ENCODE measurements around the gene LENG9. TPM values are rescaled to one million over a fixed set of nuclear protein-coding genes. Genes with fewer than 3 reads are reported as not detected.

LENG9 gene
- total RNA-seq, 1 experiment from 2014 or later: 5.1 TPM

GRCh38 chr19:54424660-54425381 is 38.8 kb downstream of the LENG9 start:
- Histone ChIP-seq H3K27me3 (ENCODE audit: control insufficient read depth, insufficient read depth, low read length) (no peaks in the 10 kb centered on the region), H3K36me3 (ENCODE audit: control insufficient read depth, insufficient read depth, low read length) (no peaks in the 10 kb centered on the region), H3K4me3 (ENCODE audit: low read depth in 2 of 2, low read length in 2 of 2) (no peak overlapping the region), H3K9me3 (ENCODE audit: control insufficient read depth, insufficient read depth, low read depth, low read length) (no peaks in the 10 kb centered on the region), H3K27ac (ENCODE audit: low read length) (no peak overlapping the region), H3K4me1 (ENCODE audit: control insufficient read depth, insufficient read depth, low read length) (peaks cover 19% of the 10 kb centered on the region)
- TF ChIP-seq, protein P1, sequence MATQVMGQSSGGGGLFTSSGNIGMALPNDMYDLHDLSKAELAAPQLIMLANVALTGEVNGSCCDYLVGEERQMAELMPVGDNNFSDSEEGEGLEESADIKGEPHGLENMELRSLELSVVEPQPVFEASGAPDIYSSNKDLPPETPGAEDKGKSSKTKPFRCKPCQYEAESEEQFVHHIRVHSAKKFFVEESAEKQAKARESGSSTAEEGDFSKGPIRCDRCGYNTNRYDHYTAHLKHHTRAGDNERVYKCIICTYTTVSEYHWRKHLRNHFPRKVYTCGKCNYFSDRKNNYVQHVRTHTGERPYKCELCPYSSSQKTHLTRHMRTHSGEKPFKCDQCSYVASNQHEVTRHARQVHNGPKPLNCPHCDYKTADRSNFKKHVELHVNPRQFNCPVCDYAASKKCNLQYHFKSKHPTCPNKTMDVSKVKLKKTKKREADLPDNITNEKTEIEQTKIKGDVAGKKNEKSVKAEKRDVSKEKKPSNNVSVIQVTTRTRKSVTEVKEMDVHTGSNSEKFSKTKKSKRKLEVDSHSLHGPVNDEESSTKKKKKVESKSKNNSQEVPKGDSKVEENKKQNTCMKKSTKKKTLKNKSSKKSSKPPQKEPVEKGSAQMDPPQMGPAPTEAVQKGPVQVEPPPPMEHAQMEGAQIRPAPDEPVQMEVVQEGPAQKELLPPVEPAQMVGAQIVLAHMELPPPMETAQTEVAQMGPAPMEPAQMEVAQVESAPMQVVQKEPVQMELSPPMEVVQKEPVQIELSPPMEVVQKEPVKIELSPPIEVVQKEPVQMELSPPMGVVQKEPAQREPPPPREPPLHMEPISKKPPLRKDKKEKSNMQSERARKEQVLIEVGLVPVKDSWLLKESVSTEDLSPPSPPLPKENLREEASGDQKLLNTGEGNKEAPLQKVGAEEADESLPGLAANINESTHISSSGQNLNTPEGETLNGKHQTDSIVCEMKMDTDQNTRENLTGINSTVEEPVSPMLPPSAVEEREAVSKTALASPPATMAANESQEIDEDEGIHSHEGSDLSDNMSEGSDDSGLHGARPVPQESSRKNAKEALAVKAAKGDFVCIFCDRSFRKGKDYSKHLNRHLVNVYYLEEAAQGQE (IDR thresholded peaks at IDR 0.05; ENCODE audit: insufficient read depth in 1 of 2, low read depth in 2 of 2, low read length in 1 of 2): no peak
- TF ChIP-seq CTCF (IDR thresholded peaks at IDR 0.05) (no peak), SIN3A (IDR thresholded peaks at IDR 0.05; ENCODE audit: borderline replicate concordance, insufficient read depth, low read depth, low read length) (no peak), TCF7L2 (IDR thresholded peaks at IDR 0.05; ENCODE audit: low read depth, low read length) (no peak), POLR2AphosphoS5 (IDR thresholded peaks at IDR 0.05; ENCODE audit: low read depth, low read length) (no peak)
- ChIA-PET CTCF (interaction anchor here (0.6 to 1.1 kb wide), 2 partner anchors 33 to 269 kb away, joined by 4 to 5 read pairs; no protein-coding TSS in a partner anchor), POLR2A (interaction anchor here (0.9 kb wide), 1 partner anchor 9 kb away, joined by 3 read pairs; no protein-coding TSS in a partner anchor)
- in situ Hi-C loops (cut with HindIII; ENCODE audit: low pct_unique_long_range_greater_than_20kb, low sequenced_read_pairs) (no loop called here), intact Hi-C loops (cut with micrococcal nuclease; ENCODE audit: unreplicated experiment) (no loop called here)
- BruUV-seq (replicated peaks): no TSS peak
- DNase-seq (ENCODE audit: low read depth, low spot score) (no peak), ATAC-seq (no peak)

DNA sequence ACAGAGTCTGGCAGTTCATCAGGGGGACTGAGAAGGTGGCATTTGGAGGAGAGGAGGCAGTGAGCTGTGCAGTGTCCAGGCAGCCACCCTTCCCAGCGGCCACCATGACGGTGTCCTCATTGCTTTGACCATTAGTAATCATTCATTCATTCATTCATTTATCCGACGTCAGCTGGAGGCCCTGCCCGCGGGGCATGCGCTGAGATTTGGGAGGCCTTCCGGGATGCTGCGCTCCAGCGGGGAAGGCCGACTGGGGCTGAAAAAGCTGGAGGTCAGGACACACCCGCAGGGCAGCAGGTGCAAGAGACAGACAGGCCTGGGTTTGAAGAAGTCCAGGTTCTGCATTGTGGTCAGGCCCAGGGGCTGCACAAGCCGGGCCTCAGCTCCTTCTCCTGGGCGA is 39.4 kb downstream of the LENG9 start:
- no peak overlapping the region for H3K27ac ChIP-seq (ENCODE audit: low read length)
- H3K4me3 ChIP-seq (ENCODE audit: low read depth in 2 of 2, low read length in 2 of 2): no peak overlapping the region
- H3K4me1 ChIP-seq (ENCODE audit: control insufficient read depth, insufficient read depth, low read length): peaks cover 17% of the 10 kb centered on the region
- CTCF ChIA-PET: interaction anchor here (1.1 kb wide), 1 partner anchor 33 kb away, joined by 4 read pairs; no protein-coding TSS in a partner anchor
- no peaks in the 10 kb centered on the region for H3K36me3 ChIP-seq (ENCODE audit: control insufficient read depth, insufficient read depth, low read length)
- TF ChIP-seq POLR2AphosphoS5 (IDR thresholded peaks at IDR 0.05; ENCODE audit: low read depth, low read length) (no peak), CTCF (IDR thresholded peaks at IDR 0.05) (no peak), TCF7L2 (IDR thresholded peaks at IDR 0.05; ENCODE audit: low read depth, low read length) (no peak), SIN3A (IDR thresholded peaks at IDR 0.05; ENCODE audit: borderline replicate concordance, insufficient read depth, low read depth, low read length) (no peak)
- TF ChIP-seq, protein P1 (IDR thresholded peaks at IDR 0.05; ENCODE audit: insufficient read depth in 1 of 2, low read depth in 2 of 2, low read length in 1 of 2): no peak
- POLR2A ChIA-PET: interaction anchor here (0.9 kb wide), 1 partner anchor 8 kb away, joined by 3 read pairs; no protein-coding TSS in a partner anchor
- in situ Hi-C loops (cut with HindIII; ENCODE audit: low pct_unique_long_range_greater_than_20kb, low sequenced_read_pairs) (no loop called here), intact Hi-C loops (cut with micrococcal nuclease; ENCODE audit: unreplicated experiment) (no loop called here)
- BruUV-seq (replicated peaks): no TSS peak
- DNase-seq (ENCODE audit: low read depth, low spot score): no peak
- H3K9me3 ChIP-seq (ENCODE audit: control insufficient read depth, insufficient read depth, low read depth, low read length): no peaks in the 10 kb centered on the region
- H3K27me3 ChIP-seq (ENCODE audit: control insufficient read depth, insufficient read depth, low read length): no peaks in the 10 kb centered on the region
- ATAC-seq: no peak

Measured in Panc1 (cell line).